Measurements from ENCODE around the gene MAFF. TPM values are rescaled to one million over a fixed set of nuclear protein-coding genes. Genes with fewer than 3 reads are reported as not detected.

Gene MAFF
- polyA plus RNA-seq, 1 donor from 2014 or later, result 2.1 TPM

GRCh38 chr22:38155703-38156102 lies 46.1 kb upstream of the MAFF start:
- no peak overlapping the region for H3K4me2 ChIP-seq (ENCODE audit: low read length)
- no peak overlapping the region for H2AFZ ChIP-seq (ENCODE audit: low read depth, low read length)
- no peaks in the 10 kb centered on the region for H3F3A ChIP-seq (ENCODE audit: insufficient read depth, low read length, poor library complexity, severe bottlenecking)
- no peak overlapping the region for H3K27ac ChIP-seq (ENCODE audit: low read length)
- no peaks in the 10 kb centered on the region for H3K79me2 ChIP-seq (replicated peaks; ENCODE audit: insufficient read depth, low read length)
- no peaks in the 10 kb centered on the region for H3K9me2 ChIP-seq (ENCODE audit: insufficient read depth, low read length)
- no peaks in the 10 kb centered on the region for H3K36me3 ChIP-seq (ENCODE audit: insufficient read depth, low read length)
- H3K9ac ChIP-seq (ENCODE audit: low read length), result no peak overlapping the region
- no peak overlapping the region for H3K4me3 ChIP-seq (ENCODE audit: low read length)
- no peaks in the 10 kb centered on the region for H4K20me1 ChIP-seq (ENCODE audit: insufficient read depth)
- H3K27me3 ChIP-seq (ENCODE audit: insufficient read depth, low read depth, low read length), result no peaks in the 10 kb centered on the region
- TF ChIP-seq CTCF (IDR thresholded peaks at IDR 0.05; ENCODE audit: poor library complexity, severe bottlenecking), result no peak
- TF ChIP-seq EP300 (conservative IDR thresholded peaks at IDR 0.05; ENCODE audit: poor library complexity, severe bottlenecking), result no peak
- TF ChIP-seq TAF1 (IDR thresholded peaks at IDR 0.05; ENCODE audit: low read depth), result no peak
- TF ChIP-seq POLR2AphosphoS5 (IDR thresholded peaks at IDR 0.05), result no peak
- no peak for TF ChIP-seq MXI1 (conservative IDR thresholded peaks at IDR 0.05; ENCODE audit: poor library complexity, severe bottlenecking)
- TF ChIP-seq EZH2 (IDR thresholded peaks at IDR 0.05; ENCODE audit: borderline replicate concordance, insufficient read depth, low read length, poor library complexity, severe bottlenecking), result no peak
- no peaks in the 10 kb centered on the region for H3K9me3 ChIP-seq (ENCODE audit: low read length)

- no peaks in the 10 kb centered on the region for H3K9me3 ChIP-seq (ENCODE audit: low read length)
- H3K27me3 ChIP-seq (ENCODE audit: insufficient read depth, low read depth, low read length), result no peaks in the 10 kb centered on the region
- no peaks in the 10 kb centered on the region for H3K79me2 ChIP-seq (replicated peaks; ENCODE audit: insufficient read depth, low read length)
- no peak overlapping the region for H3K4me2 ChIP-seq (ENCODE audit: low read length)
- no peaks in the 10 kb centered on the region for H3F3A ChIP-seq (ENCODE audit: insufficient read depth, low read length, poor library complexity, severe bottlenecking)
- H2AFZ ChIP-seq (ENCODE audit: low read depth, low read length), result no peak overlapping the region
- H4K20me1 ChIP-seq (ENCODE audit: insufficient read depth), result no peaks in the 10 kb centered on the region
- no peak overlapping the region for H3K4me3 ChIP-seq (ENCODE audit: low read length)
- no peaks in the 10 kb centered on the region for H3K9me2 ChIP-seq (ENCODE audit: insufficient read depth, low read length)
- H3K36me3 ChIP-seq (ENCODE audit: insufficient read depth, low read length), result no peaks in the 10 kb centered on the region
- no peak overlapping the region for H3K27ac ChIP-seq (ENCODE audit: low read length)
- no peak for TF ChIP-seq EP300 (conservative IDR thresholded peaks at IDR 0.05; ENCODE audit: poor library complexity, severe bottlenecking)
- TF ChIP-seq POLR2AphosphoS5 (IDR thresholded peaks at IDR 0.05), result no peak
- TF ChIP-seq SMC3 (conservative IDR thresholded peaks at IDR 0.05; ENCODE audit: poor library complexity), result no peak
- TF ChIP-seq CTCF (IDR thresholded peaks at IDR 0.05; ENCODE audit: poor library complexity, severe bottlenecking), result no peak
- TF ChIP-seq EZH2 (IDR thresholded peaks at IDR 0.05; ENCODE audit: borderline replicate concordance, insufficient read depth, low read length, poor library complexity, severe bottlenecking), result no peak
- no peak for TF ChIP-seq TAF1 (IDR thresholded peaks at IDR 0.05; ENCODE audit: low read depth)
- TF ChIP-seq MXI1 (conservative IDR thresholded peaks at IDR 0.05; ENCODE audit: poor library complexity, severe bottlenecking), result no peak
- no peak for TF ChIP-seq RAD21 (conservative IDR thresholded peaks at IDR 0.05)
- no peak for TF ChIP-seq REST (IDR thresholded peaks at IDR 0.05; ENCODE audit: borderline replicate concordance)
- no peak overlapping the region for H3K9ac ChIP-seq (ENCODE audit: low read length)
Measured at GRCh38 chr22:38162881-38163843, 38.6 kb upstream of the MAFF start.

All from neural cell (in vitro differentiated cells).